NB4 (cell line): Measurements from ENCODE around the gene MYOM3.

Source experiments
- CTCF ChIP-seq: IDR thresholded peaks from one replicate; pipeline ENCODE4 v1.5.1; 2012; ENCODE audit warnings: low read depth, low read length
- POLR2A ChIP-seq: IDR thresholded peaks from 2 replicates; pipeline ENCODE4 v1.6.1; 2011; ENCODE audit warnings: mild to moderate bottlenecking; ENCODE audit not compliant: insufficient read length; ENCODE audit errors: extremely low read depth

GRCh38 chr1:24142546-24143534, 30.9 kb upstream of the MYOM3 start, which contains the start of gene IL22RA1:
- TF ChIP-seq CTCF (no peak), POLR2A (no peak)
